A673 (cell line): ENCODE data around the gene NEK6. TPM values are rescaled to one million over a fixed set of nuclear protein-coding genes. Genes with fewer than 3 reads are reported as not detected.

ENCODE experiments used
- BruUV-seq: library from RNA; stranded (reverse); fragments of 400-500 nt; replicated peaks from 2 replicates; lab custom pipeline; 2021; lab: Mats Ljungman, UMichigan
- CTCF ChIA-PET: fragments of 300-600 bp; sonication (Branson Sonifier 250); formaldehyde crosslinking; loops from one replicate; lab custom pipeline; 2022; ENCODE audit warnings: antibody characterized with exemption; lab: Charles Lee
- POLR2A ChIA-PET: fragments of 300-600 bp; sonication (Branson Sonifier 250); formaldehyde crosslinking; loops from one replicate; lab custom pipeline; 2022; ENCODE audit warnings: antibody characterized with exemption; ENCODE audit not compliant: low non-redundant PET; lab: Charles Lee
- DNase-seq: peaks from one replicate; pipeline ENCODE4 v3.0.0-alpha.2; 2015; ENCODE audit warnings: low spot score
- H3K27ac ChIP-seq: fragments of 200-600 bp; sonication (generic); 2 replicates; pipeline ENCODE4 v1.5.1; 2016; ENCODE audit warnings: mixed run types, low read depth, mild to moderate bottlenecking, mixed read lengths, antibody characterized with exemption, low read length; ENCODE audit not compliant: poor library complexity, severe bottlenecking
- H3K27me3 ChIP-seq: fragments of 200-600 bp; sonication (generic); replicated peaks from 2 replicates; pipeline ENCODE4 v1.6.1; 2017; ENCODE audit warnings: mixed run types, low read depth, mild to moderate bottlenecking, mixed read lengths, antibody characterized with exemption, low read length; ENCODE audit not compliant: insufficient read depth, poor library complexity
- H3K36me3 ChIP-seq: fragments of 200-600 bp; sonication (generic); 2 replicates; pipeline ENCODE4 v1.6.1; 2016; ENCODE audit warnings: mixed run types, mild to moderate bottlenecking, mixed read lengths, antibody characterized with exemption, low read length; ENCODE audit not compliant: insufficient read depth, poor library complexity, severe bottlenecking
- H3K4me1 ChIP-seq: fragments of 200-600 bp; sonication (generic); 2 replicates; pipeline ENCODE4 v1.6.1; 2017; ENCODE audit warnings: mixed run types, mild to moderate bottlenecking, mixed read lengths, antibody characterized with exemption, low read length; ENCODE audit not compliant: insufficient read depth, poor library complexity, severe bottlenecking
- H3K4me3 ChIP-seq: fragments of 200-600 bp; sonication (generic); 2 replicates; pipeline ENCODE4 v1.5.1; 2016; ENCODE audit warnings: low read depth, mixed run types, mild to moderate bottlenecking, mixed read lengths, low read length; ENCODE audit not compliant: poor library complexity, severe bottlenecking
- H3K9me3 ChIP-seq: fragments of 200-600 bp; sonication (generic); 2 replicates; pipeline ENCODE4 v1.6.1; 2016; ENCODE audit warnings: mixed run types, low read depth, mild to moderate bottlenecking, mixed read lengths, antibody characterized with exemption, low read length; ENCODE audit not compliant: poor library complexity, severe bottlenecking
- CTCF ChIP-seq: fragments of 300-800, 200-600 bp; sonication (generic); conservative IDR thresholded peaks from 2 replicates; pipeline ENCODE4 v1.5.1; 2017; ENCODE audit warnings: low read depth, mild to moderate bottlenecking, antibody characterized with exemption, low read length, moderate library complexity, mixed read lengths
- EZH2 ChIP-seq: fragments of 200-600 bp; sonication (generic); IDR thresholded peaks from 2 replicates; pipeline ENCODE4 v1.6.1; 2017; ENCODE audit warnings: borderline replicate concordance, low read depth, mild to moderate bottlenecking, mixed read lengths, antibody characterized with exemption, low read length; ENCODE audit not compliant: poor library complexity, severe bottlenecking
- intact Hi-C: fragments of 100-400 bp; cut with micrococcal nuclease; formaldehyde crosslinking; loops from one replicate; pipeline ENCODE4 v1.10.0; 2022; ENCODE audit not compliant: unreplicated experiment
- total RNA-seq: library from RNA; stranded (reverse); gene quantifications from 2 replicates; pipeline ENCODE4 v1.2.3, GENCODE V29; 2021

Gene NEK6
- total RNA-seq, 1 experiment from 2014 or later, result 23.3 TPM

- intact Hi-C loops, result no loop called here
- no peak overlapping the region for H3K4me3 ChIP-seq
- POLR2A ChIA-PET, result no interaction called here
- no peak for DNase-seq
- H3K27me3 ChIP-seq, result no peaks in the 10 kb centered on the region
- no peaks in the 10 kb centered on the region for H3K4me1 ChIP-seq
- peaks cover 35% of the 10 kb centered on the region for H3K36me3 ChIP-seq
- no peaks in the 10 kb centered on the region for H3K9me3 ChIP-seq
- TF ChIP-seq CTCF (no peak), EZH2 (no peak)
- BruUV-seq, result no TSS peak
- H3K27ac ChIP-seq, result no peak overlapping the region
- CTCF ChIA-PET, result no interaction called here
These were observed 97.5 kb downstream of the NEK6 start for GRCh38 chr9:124355039-124355940.

- CTCF ChIA-PET, result no interaction called here
- POLR2A ChIA-PET, result no interaction called here
- intact Hi-C loops, result no loop called here
- no peaks in the 10 kb centered on the region for H3K4me1 ChIP-seq
- no peaks in the 10 kb centered on the region for H3K9me3 ChIP-seq
- DNase-seq, result no peak
- H3K4me3 ChIP-seq, result no peak overlapping the region
- BruUV-seq, result no TSS peak
- TF ChIP-seq CTCF, result no peak
- TF ChIP-seq EZH2, result no peak
- H3K36me3 ChIP-seq, result peaks cover 26% of the 10 kb centered on the region
- H3K27ac ChIP-seq, result peak overlapping the region; percentile 7
- no peaks in the 10 kb centered on the region for H3K27me3 ChIP-seq
These were observed 98.4 kb downstream of the NEK6 start for GRCh38 chr9:124355941-124356744.

- no TSS peak for BruUV-seq
- no peak for TF ChIP-seq CTCF
- no peak for TF ChIP-seq EZH2
- ChIA-PET CTCF (no interaction called here), POLR2A (no interaction called here)
- no peaks in the 10 kb centered on the region for H3K9me3 ChIP-seq
- no peak overlapping the region for H3K4me3 ChIP-seq
- no peak overlapping the region for H3K27ac ChIP-seq
- no peaks in the 10 kb centered on the region for H3K27me3 ChIP-seq
- no peaks in the 10 kb centered on the region for H3K4me1 ChIP-seq
- no peak for DNase-seq
- peaks cover 19% of the 10 kb centered on the region for H3K36me3 ChIP-seq
- intact Hi-C loops, result no loop called here
These were observed 99.1 kb downstream of the NEK6 start for GRCh38 chr9:124356745-124357390.
